Activated CD4-positive, alpha-beta T cell treated with anti-CD3 and anti-CD28 coated beads, Interleukin-2, amount 10 ng/mL, durations not matched to agents 24 days and 14 days (primary cell): ENCODE data around the gene ARHGEF11. TPM values are rescaled to one million over a fixed set of nuclear protein-coding genes. Genes with fewer than 3 reads are reported as not detected.
A peak's percentile ranks its signal among the peaks of the same experiment; 100 is the strongest.

Experiments used
- DNase-seq: peaks from one replicate; pipeline ENCODE4 v3.0.0; 2022
- H3K27ac Mint-ChIP-seq: one replicate; pipeline ENCODE4 v1.8.0; 2022; ENCODE audit warnings: mild to moderate bottlenecking, mixed read lengths
- H3K27me3 Mint-ChIP-seq: one replicate; pipeline ENCODE4 v1.8.0; 2022; ENCODE audit warnings: mixed read lengths
- H3K36me3 Mint-ChIP-seq: one replicate; pipeline ENCODE4 v1.8.0; 2022; ENCODE audit warnings: low read depth, mild to moderate bottlenecking, mixed read lengths
- H3K4me1 Mint-ChIP-seq: one replicate; pipeline ENCODE4 v1.8.0; 2021; ENCODE audit warnings: mixed read lengths
- H3K4me3 Mint-ChIP-seq: one replicate; pipeline ENCODE4 v1.8.0; 2022; ENCODE audit warnings: mild to moderate bottlenecking, moderate library complexity, mixed read lengths
- H3K9me3 Mint-ChIP-seq: one replicate; pipeline ENCODE4 v1.8.0; 2021; ENCODE audit warnings: mixed read lengths
- intact Hi-C: fragments of 100-400 bp; cut with micrococcal nuclease; formaldehyde crosslinking; loops from one replicate; pipeline ENCODE4 v1.15.1; 2023
- total RNA-seq: library from RNA; stranded (reverse); gene quantifications from 2 replicates; pipeline ENCODE4 v1.2.3, GENCODE V29; 2022

ARHGEF11 gene
- total RNA-seq, 1 donor from 2014 or later, result 1.9 TPM

DNA sequence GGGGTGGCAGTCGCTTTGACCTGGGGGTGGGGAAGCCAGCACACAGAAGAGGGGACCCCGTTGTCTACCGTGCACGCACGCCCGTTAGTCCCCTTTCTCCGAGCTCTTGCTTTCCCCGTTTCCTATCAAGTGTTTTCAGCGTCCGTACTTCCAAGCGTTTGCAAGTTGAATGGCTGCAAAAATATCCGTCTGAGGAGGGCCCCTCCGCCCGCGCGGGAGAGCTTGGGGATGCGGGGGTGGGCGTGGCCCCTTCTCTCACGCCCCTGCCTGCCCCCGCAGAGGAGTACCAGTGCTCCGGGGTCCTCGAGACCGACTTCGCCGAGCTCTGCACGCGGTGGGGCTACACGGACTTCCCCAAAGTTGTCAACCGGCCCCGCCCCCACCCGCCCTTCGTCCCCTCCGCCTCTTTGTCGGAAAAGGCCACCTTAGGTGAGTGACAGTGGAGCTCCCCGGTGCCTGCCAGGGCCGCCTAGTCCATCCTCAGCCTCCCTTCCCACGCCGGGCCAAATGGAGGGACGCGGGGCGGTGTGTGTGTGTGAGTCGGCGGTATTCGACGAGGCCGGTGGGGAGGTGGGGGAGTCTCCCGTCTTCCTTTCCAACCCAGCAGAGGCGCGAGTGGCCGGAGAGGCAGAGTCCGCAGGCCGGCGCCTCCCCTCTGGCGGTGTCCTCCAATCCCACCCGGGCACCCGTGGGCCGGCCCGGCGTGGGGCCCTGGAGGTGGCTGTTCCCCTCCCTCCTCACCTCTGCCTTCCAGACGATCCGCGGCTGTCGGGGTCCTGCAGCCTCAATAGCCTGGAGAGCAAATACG lies 121.7 kb downstream of the ARHGEF11 start:
- DNase-seq, result no peak
- no peaks in the 10 kb centered on the region for H3K9me3 Mint-ChIP-seq
- no peak overlapping the region for H3K27ac Mint-ChIP-seq
- peaks cover 85% of the 10 kb centered on the region for H3K27me3 Mint-ChIP-seq
- intact Hi-C loops, result loop anchor here (5.0 to 10.0 kb wide), 5 partner anchors 59 to 489 kb away; partner anchors contain the start of gene NTRK1
- H3K4me1 Mint-ChIP-seq, result peaks cover 22% of the 10 kb centered on the region
- no peaks in the 10 kb centered on the region for H3K36me3 Mint-ChIP-seq
- no peak overlapping the region for H3K4me3 Mint-ChIP-seq

GRCh38 chr1:156922986-156923669 lies 122.4 kb downstream of the ARHGEF11 start:
- intact Hi-C loops, result loop anchor here (5.0 to 10.0 kb wide), 5 partner anchors 58 to 488 kb away; partner anchors contain the start of gene NTRK1
- Mint-ChIP-seq H3K27me3 (peaks cover 84% of the 10 kb centered on the region), H3K36me3 (no peaks in the 10 kb centered on the region), H3K4me1 (peaks cover 20% of the 10 kb centered on the region), H3K4me3 (no peak overlapping the region), H3K27ac (peak overlapping the region; percentile 22), H3K9me3 (no peaks in the 10 kb centered on the region)
- DNase-seq, result no peak

DNA sequence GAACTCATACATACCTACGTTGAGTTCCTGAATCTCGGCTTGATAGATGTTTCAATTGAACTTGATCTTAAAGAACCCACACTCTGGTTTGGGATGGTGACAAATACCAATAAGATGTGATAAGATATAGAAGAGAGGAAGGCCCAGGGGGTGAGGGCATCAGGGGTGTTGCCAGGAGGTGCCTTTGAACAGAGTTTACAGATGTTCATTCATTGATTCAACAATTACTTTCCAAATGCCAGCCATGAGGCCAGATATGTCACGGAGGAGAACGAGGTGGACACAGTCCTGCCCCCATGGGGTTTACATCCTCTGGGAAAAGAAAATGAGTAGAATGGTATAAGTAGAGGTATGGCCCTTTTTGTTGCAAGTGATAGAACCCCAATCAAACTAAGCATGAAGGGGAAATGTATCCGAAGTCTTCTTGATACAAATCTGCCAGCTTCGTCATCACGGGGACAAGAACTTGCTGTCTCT lies 124.5 kb downstream of the ARHGEF11 start:
- Mint-ChIP-seq H3K36me3 (no peaks in the 10 kb centered on the region), H3K27me3 (peaks cover 74% of the 10 kb centered on the region), H3K4me1 (peaks cover 8% of the 10 kb centered on the region), H3K9me3 (no peaks in the 10 kb centered on the region), H3K4me3 (no peak overlapping the region), H3K27ac (no peak overlapping the region)
- intact Hi-C loops, result loop anchor here (5.0 to 10.0 kb wide), 5 partner anchors 56 to 486 kb away; partner anchors contain the start of gene NTRK1
- DNase-seq, result no peak

DNA sequence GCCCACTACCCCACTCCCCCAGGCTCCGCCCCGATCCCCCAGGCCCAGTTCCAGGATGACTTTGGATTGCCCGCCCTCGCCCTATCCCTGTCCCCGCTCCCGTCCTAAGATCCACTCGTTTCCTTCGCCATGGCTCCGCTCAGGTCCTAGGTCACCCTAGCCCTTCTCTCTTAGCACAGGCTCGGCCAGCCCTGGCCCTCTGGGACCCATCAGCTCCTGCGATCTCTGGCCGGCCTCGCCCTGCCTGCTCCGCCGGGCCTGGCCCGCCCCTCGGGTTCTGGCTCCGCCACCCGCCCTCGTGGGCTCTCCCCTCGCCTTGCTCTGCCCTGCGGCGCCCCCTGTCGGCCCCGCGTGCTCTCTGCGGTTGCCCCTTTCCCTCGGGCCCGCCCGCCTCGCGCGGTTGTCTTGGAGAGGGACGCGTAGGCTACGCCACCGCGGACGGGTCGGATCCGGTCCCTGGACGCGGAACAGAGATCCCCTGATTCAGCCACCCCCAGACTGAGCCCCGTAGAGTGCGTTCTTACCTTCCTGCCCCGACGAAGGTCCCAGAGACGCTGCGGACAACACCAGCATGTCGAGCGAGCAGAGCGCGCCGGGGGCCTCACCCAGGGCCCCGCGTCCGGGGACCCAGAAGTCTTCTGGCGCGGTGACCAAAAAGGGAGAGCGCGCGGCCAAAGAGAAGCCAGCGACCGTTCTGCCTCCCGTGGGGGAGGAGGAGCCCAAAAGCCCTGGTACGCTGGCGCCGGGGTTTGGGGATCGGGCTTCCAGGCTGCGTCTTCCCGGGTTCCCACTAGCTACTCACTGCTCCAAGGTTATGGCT lies 125.1 kb downstream of the ARHGEF11 start, which contains the start of gene LRRC71:
TSS of gene LRRC71 (plus strand) at position 400 of the 820 bp plus-strand sequence. CDS start at position 572, 172 bp downstream.
- Mint-ChIP-seq H3K9me3 (no peaks in the 10 kb centered on the region), H3K27me3 (peaks cover 73% of the 10 kb centered on the region), H3K4me1 (peaks cover 5% of the 10 kb centered on the region), H3K4me3 (peak within 1 kb of the TSS; percentile 45), H3K27ac (no peak within 1 kb of the TSS), H3K36me3 (no peaks in the 10 kb centered on the region)
- DNase-seq, result peak; percentile 94
- intact Hi-C loops, result loop anchor here (5.0 to 10.0 kb wide), 5 partner anchors 56 to 486 kb away; partner anchors contain the start of gene NTRK1

DNA sequence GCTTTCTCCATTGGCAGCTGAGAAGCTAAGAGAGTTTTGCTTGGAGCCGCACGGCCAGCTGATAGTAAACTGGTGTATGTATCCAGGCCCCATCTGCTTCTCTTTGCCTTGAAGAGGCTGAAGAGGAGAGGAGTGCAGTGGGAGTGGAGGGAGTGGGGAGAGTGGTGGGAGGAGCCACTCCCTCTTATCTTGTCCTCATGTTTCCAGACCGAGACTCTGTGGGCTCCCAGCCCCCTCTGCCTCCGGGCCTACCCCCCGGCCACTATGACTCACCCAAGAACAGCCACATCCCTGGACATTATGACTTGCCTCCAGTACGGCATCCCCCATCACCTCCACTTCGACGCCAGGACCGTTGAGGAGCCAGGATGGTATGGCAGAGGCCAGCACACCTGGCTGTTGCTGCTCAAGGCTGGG lies 131.1 kb downstream of the ARHGEF11 start:
- Mint-ChIP-seq H3K9me3 (no peaks in the 10 kb centered on the region), H3K27me3 (peaks cover 41% of the 10 kb centered on the region), H3K4me3 (no peak overlapping the region), H3K36me3 (no peaks in the 10 kb centered on the region), H3K27ac (no peak overlapping the region), H3K4me1 (peaks cover 4% of the 10 kb centered on the region)
- DNase-seq, result no peak
- intact Hi-C loops, result no loop called here

GRCh38 chr1:156913809-156914387 lies 131.6 kb downstream of the ARHGEF11 start:
- H3K27me3 Mint-ChIP-seq, result peaks cover 35% of the 10 kb centered on the region
- no peak overlapping the region for H3K27ac Mint-ChIP-seq
- no peaks in the 10 kb centered on the region for H3K9me3 Mint-ChIP-seq
- no peak overlapping the region for H3K4me3 Mint-ChIP-seq
- peaks cover 4% of the 10 kb centered on the region for H3K4me1 Mint-ChIP-seq
- no peak for DNase-seq
- no peaks in the 10 kb centered on the region for H3K36me3 Mint-ChIP-seq
- intact Hi-C loops, result no loop called here

- intact Hi-C loops, result no loop called here
- peaks cover 4% of the 10 kb centered on the region for H3K4me1 Mint-ChIP-seq
- DNase-seq, result no peak
These were observed 132.4 kb downstream of the ARHGEF11 start for GRCh38 chr1:156912861-156913808.

DNA sequence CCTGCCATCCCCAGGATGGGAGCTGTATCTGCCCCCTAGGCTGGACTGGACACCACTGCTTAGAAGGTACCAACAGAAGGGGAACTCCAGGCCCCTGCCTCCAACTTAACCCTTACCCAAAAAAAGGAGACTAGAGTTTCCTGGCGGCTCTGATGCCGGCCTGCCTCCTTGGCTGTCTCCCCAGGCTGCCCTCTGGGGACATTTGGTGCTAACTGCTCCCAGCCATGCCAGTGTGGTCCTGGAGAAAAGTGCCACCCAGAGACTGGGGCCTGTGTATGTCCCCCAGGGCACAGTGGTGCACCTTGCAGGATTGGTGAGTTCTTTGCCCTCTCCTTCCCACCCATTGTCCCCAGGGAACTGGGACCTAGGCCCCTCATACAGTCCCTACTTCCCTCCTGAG lies 133.2 kb downstream of the ARHGEF11 start:
- Mint-ChIP-seq H3K27me3 (peaks cover 25% of the 10 kb centered on the region), H3K9me3 (no peaks in the 10 kb centered on the region)
- intact Hi-C loops, result no loop called here

More at GRCh38 chr1:156912861-156913808, 132.4 kb downstream of the ARHGEF11 start:
- Mint-ChIP-seq H3K9me3 (no peaks in the 10 kb centered on the region), H3K4me3 (no peak overlapping the region), H3K27ac (no peak overlapping the region), H3K36me3 (no peaks in the 10 kb centered on the region), H3K27me3 (peaks cover 29% of the 10 kb centered on the region)

GRCh38 chr1:156911577-156912298 lies 133.8 kb downstream of the ARHGEF11 start:
- no peak overlapping the region for H3K4me3 Mint-ChIP-seq
- peaks cover 25% of the 10 kb centered on the region for H3K27me3 Mint-ChIP-seq
- no peaks in the 10 kb centered on the region for H3K36me3 Mint-ChIP-seq
- H3K4me1 Mint-ChIP-seq, result peaks cover 11% of the 10 kb centered on the region
- H3K27ac Mint-ChIP-seq, result no peak overlapping the region
- DNase-seq, result no peak
- intact Hi-C loops, result no loop called here
- no peaks in the 10 kb centered on the region for H3K9me3 Mint-ChIP-seq

More for the DNA sequence above, 133.2 kb downstream of the ARHGEF11 start:
- Mint-ChIP-seq H3K4me1 (peaks cover 6% of the 10 kb centered on the region), H3K36me3 (no peaks in the 10 kb centered on the region), H3K4me3 (no peak overlapping the region), H3K27ac (no peak overlapping the region)
- no peak for DNase-seq

DNA sequence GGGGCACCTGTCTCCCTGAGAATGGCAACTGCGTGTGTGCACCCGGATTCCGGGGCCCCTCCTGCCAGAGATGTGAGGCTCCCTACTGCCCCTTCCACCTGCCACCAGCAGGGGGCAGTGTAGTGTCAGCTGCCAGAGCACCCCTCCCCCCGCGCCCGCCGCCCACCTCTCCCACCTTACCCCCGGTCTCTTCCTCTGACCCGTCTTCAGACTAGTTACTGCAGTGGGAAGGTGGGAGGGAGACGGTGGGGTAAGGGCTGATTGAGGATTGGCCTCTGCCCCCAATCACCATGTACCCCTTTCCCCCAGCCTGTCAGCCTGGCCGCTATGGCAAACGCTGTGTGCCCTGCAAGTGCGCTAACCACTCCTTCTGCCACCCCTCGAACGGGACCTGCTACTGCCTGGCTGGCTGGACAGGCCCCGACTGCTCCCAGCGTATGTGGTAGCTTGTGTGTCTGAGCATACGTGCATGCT lies 135.2 kb downstream of the ARHGEF11 start:
- peak; percentile 88 for DNase-seq
- peaks cover 15% of the 10 kb centered on the region for H3K27me3 Mint-ChIP-seq
- no peak overlapping the region for H3K4me3 Mint-ChIP-seq
- H3K9me3 Mint-ChIP-seq, result no peaks in the 10 kb centered on the region
- peaks cover 11% of the 10 kb centered on the region for H3K4me1 Mint-ChIP-seq
- H3K36me3 Mint-ChIP-seq, result no peaks in the 10 kb centered on the region
- no peak overlapping the region for H3K27ac Mint-ChIP-seq
- intact Hi-C loops, result no loop called here

DNA sequence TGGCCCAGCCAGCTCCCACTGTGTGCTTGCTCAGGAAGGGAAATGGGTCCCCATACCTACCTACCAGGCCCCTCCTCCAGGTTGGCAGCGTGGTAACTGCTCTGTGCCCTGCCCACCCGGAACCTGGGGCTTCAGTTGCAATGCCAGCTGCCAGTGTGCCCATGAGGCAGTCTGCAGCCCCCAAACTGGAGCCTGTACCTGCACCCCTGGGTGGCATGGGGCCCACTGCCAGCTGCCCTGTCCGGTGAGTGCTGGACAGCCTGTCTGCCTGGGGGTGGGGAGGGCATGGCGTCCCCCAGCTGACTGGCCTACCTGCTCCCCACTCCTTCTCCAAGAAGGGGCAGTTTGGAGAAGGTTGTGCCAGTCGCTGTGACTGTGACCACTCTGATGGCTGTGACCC lies 135.9 kb downstream of the ARHGEF11 start:
- DNase-seq, result no peak
- Mint-ChIP-seq H3K36me3 (no peaks in the 10 kb centered on the region), H3K4me1 (peaks cover 11% of the 10 kb centered on the region), H3K27me3 (peaks cover 10% of the 10 kb centered on the region), H3K27ac (no peak overlapping the region), H3K9me3 (no peaks in the 10 kb centered on the region), H3K4me3 (no peak overlapping the region)
- intact Hi-C loops, result no loop called here

GRCh38 chr1:156908955-156909354 lies 136.6 kb downstream of the ARHGEF11 start:
- intact Hi-C loops, result no loop called here
- peaks cover 11% of the 10 kb centered on the region for H3K4me1 Mint-ChIP-seq
- H3K27ac Mint-ChIP-seq, result no peak overlapping the region
- DNase-seq, result no peak
- no peaks in the 10 kb centered on the region for H3K36me3 Mint-ChIP-seq
- H3K9me3 Mint-ChIP-seq, result no peaks in the 10 kb centered on the region
- H3K27me3 Mint-ChIP-seq, result peaks cover 10% of the 10 kb centered on the region
- H3K4me3 Mint-ChIP-seq, result no peak overlapping the region
